ENCODE measurements around the gene PIAS2. TPM values are rescaled to one million over a fixed set of nuclear protein-coding genes. Genes with fewer than 3 reads are reported as not detected.

PIAS2 gene
- total RNA-seq, 1 experiment from 2014 or later: 122 TPM

DNA sequence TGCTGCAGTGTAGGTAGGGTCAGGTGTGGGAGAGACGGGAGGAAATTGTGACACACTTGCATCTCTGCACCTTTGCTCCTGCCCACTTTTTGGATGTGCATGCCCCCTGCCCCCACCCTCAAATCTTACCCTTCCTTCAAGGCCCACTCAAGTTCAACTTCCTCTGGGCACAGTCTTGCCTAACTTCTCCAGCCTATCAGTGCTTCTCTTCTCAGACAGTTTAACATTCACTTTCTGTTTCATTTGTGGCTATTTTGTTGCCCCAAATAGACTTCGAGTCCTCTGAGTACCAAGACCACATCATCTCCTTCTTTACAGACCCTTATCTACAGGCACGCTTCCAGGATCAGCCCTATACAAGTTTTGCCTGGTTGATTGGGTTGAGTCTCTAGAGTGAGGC is 163.1 kb downstream of the PIAS2 start:
- no peaks in the 10 kb centered on the region for H3K9me3 ChIP-seq (ENCODE audit: low read length)
- H3K36me3 ChIP-seq (ENCODE audit: insufficient read depth, low read length): no peaks in the 10 kb centered on the region
- H3K9ac ChIP-seq (ENCODE audit: low read length): no peak overlapping the region
- no peak overlapping the region for H3K4me3 ChIP-seq (ENCODE audit: low read length)
- no peaks in the 10 kb centered on the region for H3K9me2 ChIP-seq (replicated peaks; ENCODE audit: insufficient read depth, low read length)
- no peak overlapping the region for H2AFZ ChIP-seq (ENCODE audit: low read length)
- H4K20me1 ChIP-seq (ENCODE audit: insufficient read depth, low read depth, low read length): no peaks in the 10 kb centered on the region; the same call in 1 of the 2 replicates
- no peak overlapping the region for H3K4me2 ChIP-seq (ENCODE audit: low read depth, low read length, poor library complexity, severe bottlenecking)
- peaks cover 18% of the 10 kb centered on the region for H3K4me1 ChIP-seq (ENCODE audit: low read length)
- no peak overlapping the region for H3K27ac ChIP-seq (ENCODE audit: low read length)
- DNase-seq: no peak
- no peaks in the 10 kb centered on the region for H3K27me3 ChIP-seq (ENCODE audit: low read length)
- no peaks in the 10 kb centered on the region for H3K79me2 ChIP-seq (ENCODE audit: low read length)

Other genes starting within 250 kb of the PIAS2 start
- gene ST8SIA5, start 160.5 kb downstream of the PIAS2 start, total RNA-seq (2014; rRNA removed; shearing (Covaris generic); ENCODE audit: low replicate concordance): under 0.01 and 0.25 TPM in 2 replicates
- 14.5 and 29.5 TPM in 2 replicates for gene KATNAL2, start 95 bp upstream of the PIAS2 start, total RNA-seq (2014; rRNA removed; shearing (Covaris generic); ENCODE audit: low replicate concordance)
- gene ELOA2, start 118.1 kb upstream of the PIAS2 start, total RNA-seq (2014; rRNA removed; shearing (Covaris generic); ENCODE audit: low replicate concordance): not detected in 2 replicates
- 39.2 and 42.9 TPM in 2 replicates for gene HDHD2, start 233.0 kb upstream of the PIAS2 start, total RNA-seq (2014; rRNA removed; shearing (Covaris generic); ENCODE audit: low replicate concordance)